Osteocyte (in vitro differentiated cells): ENCODE measurements around the gene RASGRP3. TPM values are rescaled to one million over a fixed set of nuclear protein-coding genes. Genes with fewer than 3 reads are reported as not detected.
A peak's percentile ranks its signal among the peaks of the same experiment; 100 is the strongest.

ENCODE experiments used
- DNase-seq: peaks from one replicate; pipeline ENCODE4 v3.0.0; 2021; ENCODE audit warnings: mixed read lengths; ENCODE audit not compliant: unreplicated experiment; ENCODE audit errors: extremely low spot score
- H3K27ac Mint-ChIP-seq: one replicate; pipeline ENCODE4 v1.8.0; 2021; ENCODE audit warnings: mild to moderate bottlenecking, mixed read lengths; ENCODE audit not compliant: unreplicated experiment
- H3K27me3 Mint-ChIP-seq: one replicate; pipeline ENCODE4 v1.8.0; 2021; ENCODE audit warnings: mixed read lengths; ENCODE audit not compliant: unreplicated experiment
- H3K36me3 Mint-ChIP-seq: one replicate; pipeline ENCODE4 v1.8.0; 2021; ENCODE audit warnings: mixed read lengths; ENCODE audit not compliant: unreplicated experiment
- H3K4me1 Mint-ChIP-seq: one replicate; pipeline ENCODE4 v1.8.0; 2021; ENCODE audit warnings: mixed read lengths; ENCODE audit not compliant: unreplicated experiment
- H3K4me3 Mint-ChIP-seq: one replicate; pipeline ENCODE4 v1.8.0; 2021; ENCODE audit warnings: mild to moderate bottlenecking, moderate library complexity, mixed read lengths; ENCODE audit not compliant: unreplicated experiment
- H3K9me3 Mint-ChIP-seq: one replicate; pipeline ENCODE4 v1.8.0; 2021; ENCODE audit warnings: mixed read lengths; ENCODE audit not compliant: unreplicated experiment
- total RNA-seq: library from RNA; stranded (reverse); gene quantifications from 2 replicates; pipeline ENCODE4 v1.2.1, GENCODE V29; 2021
- TF ChIP-seq, protein P1 (sequence below): fragments of 200-600 bp; sonication (generic); IDR thresholded peaks from 2 replicates; pipeline ENCODE4 v1.5.0; 2021; ENCODE audit warnings: antibody characterized with exemption, mild to moderate bottlenecking, moderate library complexity

The RASGRP3 gene
- total RNA-seq, 1 donor from 2014 or later, result 2.1 TPM

DNA sequence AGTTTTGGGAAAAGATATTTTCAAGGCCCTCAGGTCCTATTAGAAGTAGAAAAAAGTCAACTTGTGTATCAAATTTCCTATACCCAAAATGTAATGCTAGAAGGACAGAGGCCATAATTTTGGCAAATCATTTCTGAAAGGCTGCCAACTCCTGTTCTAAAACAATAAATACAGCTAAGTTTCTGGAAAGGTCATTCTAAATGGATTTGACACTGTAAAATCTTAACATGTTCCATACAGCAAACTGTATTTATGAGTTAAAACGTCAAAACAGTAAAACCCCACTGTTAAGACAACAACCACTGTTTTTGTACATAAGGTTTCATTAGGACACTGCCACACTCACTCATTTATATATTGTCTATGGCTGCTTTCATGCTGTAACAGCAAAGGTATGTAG, 113.0 kb downstream of the RASGRP3 start:
- TF ChIP-seq, protein P1, sequence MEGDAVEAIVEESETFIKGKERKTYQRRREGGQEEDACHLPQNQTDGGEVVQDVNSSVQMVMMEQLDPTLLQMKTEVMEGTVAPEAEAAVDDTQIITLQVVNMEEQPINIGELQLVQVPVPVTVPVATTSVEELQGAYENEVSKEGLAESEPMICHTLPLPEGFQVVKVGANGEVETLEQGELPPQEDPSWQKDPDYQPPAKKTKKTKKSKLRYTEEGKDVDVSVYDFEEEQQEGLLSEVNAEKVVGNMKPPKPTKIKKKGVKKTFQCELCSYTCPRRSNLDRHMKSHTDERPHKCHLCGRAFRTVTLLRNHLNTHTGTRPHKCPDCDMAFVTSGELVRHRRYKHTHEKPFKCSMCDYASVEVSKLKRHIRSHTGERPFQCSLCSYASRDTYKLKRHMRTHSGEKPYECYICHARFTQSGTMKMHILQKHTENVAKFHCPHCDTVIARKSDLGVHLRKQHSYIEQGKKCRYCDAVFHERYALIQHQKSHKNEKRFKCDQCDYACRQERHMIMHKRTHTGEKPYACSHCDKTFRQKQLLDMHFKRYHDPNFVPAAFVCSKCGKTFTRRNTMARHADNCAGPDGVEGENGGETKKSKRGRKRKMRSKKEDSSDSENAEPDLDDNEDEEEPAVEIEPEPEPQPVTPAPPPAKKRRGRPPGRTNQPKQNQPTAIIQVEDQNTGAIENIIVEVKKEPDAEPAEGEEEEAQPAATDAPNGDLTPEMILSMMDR, result no peak
- Mint-ChIP-seq H3K27me3 (no peaks in the 10 kb centered on the region), H3K27ac (peak overlapping the region; percentile 79), H3K9me3 (no peaks in the 10 kb centered on the region), H3K4me1 (peaks cover 26% of the 10 kb centered on the region), H3K36me3 (peaks cover 47% of the 10 kb centered on the region), H3K4me3 (no peak overlapping the region)
- no peak for DNase-seq

DNA sequence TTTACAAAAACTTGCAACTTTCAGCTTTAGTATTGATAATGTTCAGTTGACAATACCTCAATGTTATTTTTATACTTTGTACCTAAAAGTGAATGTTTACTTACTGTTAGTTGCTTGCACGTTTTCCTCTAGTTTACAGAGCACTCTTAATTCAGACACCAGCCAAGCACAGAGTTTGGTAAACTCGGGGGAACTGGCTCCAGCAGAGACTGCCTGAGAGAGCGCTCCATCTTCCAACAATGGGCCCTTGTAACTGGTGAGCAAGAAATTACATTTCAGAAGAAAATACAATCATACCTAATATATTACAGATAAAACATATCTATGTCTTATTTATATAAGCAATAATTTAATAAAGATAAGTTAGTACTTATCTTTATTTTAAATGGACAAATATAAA, 118.9 kb downstream of the RASGRP3 start:
- Mint-ChIP-seq H3K4me3 (no peak overlapping the region), H3K4me1 (peaks cover 35% of the 10 kb centered on the region)

DNA sequence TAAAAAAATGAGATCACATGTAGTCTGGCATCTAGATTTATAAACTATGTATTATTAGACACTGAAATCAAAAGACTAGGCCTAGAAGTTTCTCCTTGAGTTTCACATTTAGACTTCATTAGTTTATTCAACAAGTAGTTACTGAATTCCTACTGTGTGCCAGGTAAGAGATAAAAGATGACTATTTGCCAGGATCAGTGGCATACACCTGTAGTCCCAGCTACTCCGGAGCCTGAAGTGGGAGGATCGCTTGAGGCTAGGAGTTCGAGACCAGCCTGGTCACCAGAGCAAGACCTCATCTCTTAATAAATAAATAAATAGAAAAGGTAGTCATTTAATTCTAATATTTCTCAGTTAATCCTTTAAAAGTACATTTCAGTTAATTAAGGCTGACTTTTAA, 120.6 kb downstream of the RASGRP3 start:
- peaks cover 30% of the 10 kb centered on the region for H3K4me1 Mint-ChIP-seq
- TF ChIP-seq, protein P1, result no peak
- H3K9me3 Mint-ChIP-seq, result no peaks in the 10 kb centered on the region
- no peaks in the 10 kb centered on the region for H3K27me3 Mint-ChIP-seq
- peak overlapping the region; percentile 44 for H3K27ac Mint-ChIP-seq
- H3K4me3 Mint-ChIP-seq, result peak overlapping the region; percentile 86
- no peak for DNase-seq
- H3K36me3 Mint-ChIP-seq, result peaks cover 21% of the 10 kb centered on the region

More for the DNA sequence above, 118.9 kb downstream of the RASGRP3 start:
- no peak for DNase-seq
- Mint-ChIP-seq H3K27me3 (no peaks in the 10 kb centered on the region), H3K36me3 (peaks cover 35% of the 10 kb centered on the region), H3K27ac (peak overlapping the region; percentile 56), H3K9me3 (no peaks in the 10 kb centered on the region)
- TF ChIP-seq, protein P1, result no peak

DNA sequence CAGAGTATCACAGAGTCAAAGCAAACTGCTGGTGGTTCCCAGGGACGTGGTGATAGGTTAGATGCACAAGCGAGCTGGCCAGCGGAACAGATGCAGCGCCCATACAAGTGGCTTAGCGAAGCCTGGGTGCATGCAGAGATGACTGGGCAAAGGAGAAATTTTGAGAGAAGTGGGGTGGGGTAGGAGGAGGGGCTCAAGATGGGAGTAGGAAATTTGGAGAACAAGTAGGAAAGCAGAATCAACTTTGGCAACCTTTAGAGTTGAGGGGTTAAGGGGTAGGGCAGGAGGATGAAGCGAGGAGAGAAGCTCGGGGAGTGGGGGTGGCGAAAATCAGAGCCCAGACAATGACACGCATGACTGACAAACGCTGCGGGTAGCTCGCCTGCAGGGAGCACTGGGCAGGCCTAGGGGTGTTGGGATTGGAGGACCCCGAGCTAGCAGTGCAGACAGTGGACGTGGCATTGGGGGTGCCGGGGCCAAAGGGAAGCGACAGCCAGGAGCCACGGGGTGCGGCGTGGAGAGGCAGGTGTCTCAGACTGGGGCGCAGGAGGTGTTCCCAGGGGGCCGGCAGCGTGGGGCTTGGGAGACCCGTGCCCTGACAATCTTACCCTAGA, 122.2 kb downstream of the RASGRP3 start:
- TF ChIP-seq, protein P1, result no peak
- no peaks in the 10 kb centered on the region for H3K9me3 Mint-ChIP-seq
- peaks cover 12% of the 10 kb centered on the region for H3K36me3 Mint-ChIP-seq
- peaks cover 30% of the 10 kb centered on the region for H3K4me1 Mint-ChIP-seq
- H3K27me3 Mint-ChIP-seq, result no peaks in the 10 kb centered on the region
- peak overlapping the region; percentile 86 for H3K4me3 Mint-ChIP-seq
- DNase-seq, result no peak
- peak overlapping the region; percentile 95 for H3K27ac Mint-ChIP-seq

DNA sequence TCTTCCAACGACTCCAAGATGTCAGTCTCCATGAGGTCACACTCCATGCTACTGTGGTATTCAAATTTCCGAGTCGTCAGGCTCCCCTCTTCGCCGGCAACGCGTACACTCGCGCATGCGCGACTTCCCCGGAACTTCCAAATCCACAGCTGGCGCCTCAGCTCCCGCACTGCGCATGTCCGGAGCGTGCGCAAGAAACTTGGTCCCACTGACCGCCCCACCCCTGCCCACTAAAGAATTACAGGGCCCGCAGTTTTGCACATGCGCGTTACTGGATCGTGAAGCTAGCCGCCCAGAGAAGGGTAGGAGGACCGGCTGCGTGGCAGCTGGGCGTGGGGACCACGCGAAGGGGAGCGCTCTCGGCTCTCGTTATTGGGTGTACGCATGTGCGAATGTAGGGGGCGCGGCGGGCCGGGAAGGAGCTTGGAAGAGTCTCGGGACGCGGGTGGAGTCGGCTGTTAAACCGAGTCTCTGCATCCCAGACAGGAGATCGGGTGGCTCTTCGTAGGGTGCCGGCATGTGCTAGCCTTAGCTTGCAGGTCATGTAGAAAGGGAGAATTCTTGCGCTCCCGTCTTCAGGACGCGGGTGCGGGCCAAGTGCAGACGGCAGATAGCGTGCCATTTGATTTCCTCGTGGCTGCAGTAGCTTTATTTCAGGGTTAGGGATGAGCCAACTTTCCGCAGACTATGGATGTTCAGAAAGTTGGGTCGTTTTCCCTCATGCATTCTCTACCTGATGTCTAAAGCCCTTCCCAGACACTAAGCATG, 122.9 kb downstream of the RASGRP3 start, which contains the start of gene FAM98A:
TSS of gene FAM98A (minus strand) at position 125 of the 768 bp plus-strand sequence. CDS start at position 47, 78 bp downstream.
- TF ChIP-seq, protein P1, result peak; percentile 34
- Mint-ChIP-seq H3K27me3 (no peaks in the 10 kb centered on the region), H3K4me1 (peaks cover 30% of the 10 kb centered on the region), H3K4me3 (peak within 1 kb of the TSS; percentile 86), H3K36me3 (peaks cover 8% of the 10 kb centered on the region), H3K27ac (peak within 1 kb of the TSS; percentile 95), H3K9me3 (no peaks in the 10 kb centered on the region)
- DNase-seq, result peak; percentile 100
